Caco-2 (cell line): ENCODE measurements around the gene KCTD21. TPM values are rescaled to one million over a fixed set of nuclear protein-coding genes. Genes with fewer than 3 reads are reported as not detected.

ENCODE experiments used
- BruUV-seq: library from RNA; stranded (reverse); fragments of 400-500 nt; replicated peaks from 2 replicates; lab custom pipeline; 2021; lab: Mats Ljungman, UMichigan
- CTCF ChIA-PET: fragments of 300-600 bp; sonication (Branson Sonifier 250); formaldehyde crosslinking; loops from one replicate; lab custom pipeline; 2022; ENCODE audit warnings: antibody characterized with exemption; lab: Charles Lee
- POLR2A ChIA-PET: fragments of 300-600 bp; sonication (Branson Sonifier 250); formaldehyde crosslinking; loops from one replicate; lab custom pipeline; 2022; ENCODE audit warnings: antibody characterized with exemption; lab: Charles Lee
- DNase-seq, 2 experiments: peaks; one replicate each; pipeline versions ENCODE4 v3.0.0 to v3.0.0-alpha.2; 2020 to 2022
- H3K27me3 ChIP-seq: replicated peaks from 2 replicates; pipeline ENCODE4 v1.6.0; 2011; ENCODE audit warnings: low read length; ENCODE audit not compliant: control insufficient read depth, insufficient read depth
- H3K36me3 ChIP-seq: 2 replicates; pipeline ENCODE4 v1.5.1; 2011; ENCODE audit warnings: low read length; ENCODE audit not compliant: control insufficient read depth, insufficient read depth
- H3K4me1 ChIP-seq: fragments of 250-450 bp; sonication (Bioruptor Pico); 2 replicates; pipeline ENCODE4 v1.5.1; 2020; ENCODE audit warnings: mild to moderate bottlenecking
- H3K4me3 ChIP-seq: 2 replicates; pipeline ENCODE4 v1.5.1; 2011; ENCODE audit warnings: low read depth, mild to moderate bottlenecking, control low read depth, low read length
- H3K9me3 ChIP-seq: fragments of 250-450 bp; sonication (Bioruptor Pico); 2 replicates; pipeline ENCODE4 v1.5.1; 2020; ENCODE audit warnings: mild to moderate bottlenecking, moderate library complexity
- H3K27ac Mint-ChIP-seq: one replicate; pipeline ENCODE4 v1.8.0; 2022; ENCODE audit warnings: mixed read lengths; ENCODE audit not compliant: unreplicated experiment
- H3K27me3 Mint-ChIP-seq: one replicate; pipeline ENCODE4 v1.8.0; 2022; ENCODE audit warnings: mixed read lengths; ENCODE audit not compliant: insufficient read depth, unreplicated experiment
- H3K36me3 Mint-ChIP-seq: one replicate; pipeline ENCODE4 v1.8.0; 2022; ENCODE audit warnings: mild to moderate bottlenecking, mixed read lengths; ENCODE audit not compliant: insufficient read depth, unreplicated experiment
- H3K4me1 Mint-ChIP-seq: one replicate; pipeline ENCODE4 v1.8.0; 2022; ENCODE audit warnings: low read depth, mixed read lengths; ENCODE audit not compliant: unreplicated experiment
- H3K4me3 Mint-ChIP-seq: one replicate; pipeline ENCODE4 v1.8.0; 2022; ENCODE audit warnings: mild to moderate bottlenecking, moderate library complexity, mixed read lengths; ENCODE audit not compliant: unreplicated experiment
- H3K9me3 Mint-ChIP-seq: one replicate; pipeline ENCODE4 v1.8.0; 2022; ENCODE audit warnings: mixed read lengths; ENCODE audit not compliant: unreplicated experiment
- CTCF ChIP-seq, 2 experiments: fragments of 200-600 bp in 1 of 2; IDR thresholded peaks; 1 replicate in 1 of 2; 2 replicates in 1 of 2; pipeline versions ENCODE4 v1.5.1 to v1.8.0; 2011 to 2022; ENCODE audit warnings: antibody characterized with exemption in 1 of 2, control low read depth in 1 of 2, inconsistent platforms in 1 of 2, low read depth in 1 of 2, low read length in 1 of 2, mild to moderate bottlenecking in 1 of 2, moderate library complexity in 1 of 2; ENCODE audit not compliant: insufficient read depth in 1 of 2, severe bottlenecking in 1 of 2, unreplicated experiment in 1 of 2
- intact Hi-C: fragments of 100-400 bp; cut with micrococcal nuclease; formaldehyde crosslinking; loops from one replicate; pipeline ENCODE4 v1.10.0; 2022; ENCODE audit not compliant: unreplicated experiment
- total RNA-seq: library from RNA; stranded (reverse); gene quantifications from 2 replicates; pipeline ENCODE4 v1.2.3, GENCODE V29; 2022

The KCTD21 gene
- total RNA-seq, 1 experiment from 2014 or later: 6.4 TPM

- Mint-ChIP-seq H3K27me3 (no peaks in the 10 kb centered on the region), H3K4me3 (no peak overlapping the region), H3K36me3 (no peaks in the 10 kb centered on the region), H3K4me1 (peaks cover 8% of the 10 kb centered on the region), H3K27ac (no peak overlapping the region), H3K9me3 (no peaks in the 10 kb centered on the region)
- intact Hi-C loops: no loop called here
- DNase-seq: no peak
- ChIA-PET CTCF (no interaction called here), POLR2A (no interaction called here)
- H3K4me3 ChIP-seq: no peak overlapping the region
- no peaks in the 10 kb centered on the region for H3K36me3 ChIP-seq
- TF ChIP-seq CTCF (IDR thresholded peaks at IDR 0.05; ENCODE audit: insufficient read depth in 1 of 2, low read depth in 1 of 2, low read length in 1 of 2, severe bottlenecking in 1 of 2, unreplicated experiment in 1 of 2): no peak
- no peaks in the 10 kb centered on the region for H3K4me1 ChIP-seq
- H3K27me3 ChIP-seq: no peaks in the 10 kb centered on the region
- no TSS peak for BruUV-seq
- no peaks in the 10 kb centered on the region for H3K9me3 ChIP-seq
Measured at GRCh38 chr11:78166855-78167469, 21.5 kb downstream of the KCTD21 start.

- no peak for DNase-seq
- no peaks in the 10 kb centered on the region for H3K9me3 Mint-ChIP-seq
- no TSS peak for BruUV-seq
- no peak for TF ChIP-seq CTCF (IDR thresholded peaks at IDR 0.05; ENCODE audit: insufficient read depth in 1 of 2, low read depth in 1 of 2, low read length in 1 of 2, severe bottlenecking in 1 of 2, unreplicated experiment in 1 of 2)
- no peaks in the 10 kb centered on the region for H3K9me3 ChIP-seq
- ChIA-PET POLR2A (no interaction called here), CTCF (no interaction called here)
- H3K36me3 ChIP-seq: no peaks in the 10 kb centered on the region
- H3K36me3 Mint-ChIP-seq: no peaks in the 10 kb centered on the region
- no peaks in the 10 kb centered on the region for H3K27me3 Mint-ChIP-seq
- H3K4me3 ChIP-seq: no peak overlapping the region
- no peak overlapping the region for H3K27ac Mint-ChIP-seq
- H3K27me3 ChIP-seq: no peaks in the 10 kb centered on the region
- peaks cover 8% of the 10 kb centered on the region for H3K4me1 Mint-ChIP-seq
- intact Hi-C loops: no loop called here
- no peaks in the 10 kb centered on the region for H3K4me1 ChIP-seq
- H3K4me3 Mint-ChIP-seq: no peak overlapping the region
Measured at GRCh38 chr11:78164471-78164870, 24.0 kb downstream of the KCTD21 start.

- H3K4me3 Mint-ChIP-seq: no peak overlapping the region
- CTCF ChIA-PET: no interaction called here
Measured at GRCh38 chr11:78163828-78164227, 24.6 kb downstream of the KCTD21 start.

More at GRCh38 chr11:78163828-78164227, 24.6 kb downstream of the KCTD21 start:
- Mint-ChIP-seq H3K36me3 (peaks cover 5% of the 10 kb centered on the region), H3K27ac (no peak overlapping the region), H3K9me3 (no peaks in the 10 kb centered on the region), H3K4me1 (peaks cover 8% of the 10 kb centered on the region), H3K27me3 (no peaks in the 10 kb centered on the region)
- no peak for DNase-seq
- H3K4me3 ChIP-seq: no peak overlapping the region
- H3K36me3 ChIP-seq: no peaks in the 10 kb centered on the region
- no peaks in the 10 kb centered on the region for H3K4me1 ChIP-seq
- no peaks in the 10 kb centered on the region for H3K9me3 ChIP-seq
- POLR2A ChIA-PET: no interaction called here
- no peak for TF ChIP-seq CTCF (IDR thresholded peaks at IDR 0.05; ENCODE audit: insufficient read depth in 1 of 2, low read depth in 1 of 2, low read length in 1 of 2, severe bottlenecking in 1 of 2, unreplicated experiment in 1 of 2)
- intact Hi-C loops: no loop called here
- no TSS peak for BruUV-seq
- H3K27me3 ChIP-seq: no peaks in the 10 kb centered on the region
